Heart left ventricle (tissue), 13 donors: ENCODE results near the gene NDUFA8.

Experiments used
- CTCF ChIP-seq, 12 donors: fragments of 200-600 bp; sonication (generic) in 4 of 12; IDR thresholded peaks; one replicate each; pipeline versions ENCODE4 v1.5.0 to v1.8.0; 2018 to 2022; ENCODE audit warnings: antibody characterized with exemption in 12 of 12, mild to moderate bottlenecking in 5 of 12
- POLR2A ChIP-seq, 2 donors: fragments of 450-650 bp; IDR thresholded peaks; one replicate each; pipeline ENCODE4 v1.6.1; 2017; ENCODE audit warnings: antibody characterized with exemption in 2 of 2, mild to moderate bottlenecking in 2 of 2, moderate library complexity in 2 of 2
- donor health status: ischemic (EF 13 %, LVEDD 7.1; RV severe dilation, severe dysfunction).
- donor health status: DM: no; HTN: yes; CAD: no.
- donor health status: DM: no; HTN: no; CAD: no.
- donor health status: ischemic (EF 25% LVEDD 6.9; RV normal size, moderate dysfunction).
- donor health status: ischemic (EF 25% LVEDD 5.7; RV mildly dilated, moderate dysfunction).
- donor health status: ischemic (EF 35%, LVEDD 5.7; RV mildly dilated, moderate dysfunction).
- donor health status: nonischemic (EF 11% LVEDD 7.7; RV severe dilation, severe dysfunction).
- donor health status: DM: yes; HTN: yes; CAD: no.
- donor health status: PGD.
- donor health status: ischemic (EF 29% LVEDD 5.4; RV normal size, mild dysfunction).
- donor health status: nonischemic (EF 23%, LVEDD 6.1; RV moderate dilation, normal function).

- TF ChIP-seq CTCF (IDR thresholded peaks at IDR 0.05): no peak
- TF ChIP-seq POLR2A (IDR thresholded peaks at IDR 0.05): no peak
Measured at GRCh38 chr9:122106576-122106975, 53.0 kb downstream of the NDUFA8 start.
